Measurements from ENCODE around the gene UMAD1.
"Not testable (repeated sequence)": the region's sequence is repeated elsewhere in the genome, so short reads cannot be mapped to it uniquely, and the experiment has no call there.

Gene UMAD1

DNA sequence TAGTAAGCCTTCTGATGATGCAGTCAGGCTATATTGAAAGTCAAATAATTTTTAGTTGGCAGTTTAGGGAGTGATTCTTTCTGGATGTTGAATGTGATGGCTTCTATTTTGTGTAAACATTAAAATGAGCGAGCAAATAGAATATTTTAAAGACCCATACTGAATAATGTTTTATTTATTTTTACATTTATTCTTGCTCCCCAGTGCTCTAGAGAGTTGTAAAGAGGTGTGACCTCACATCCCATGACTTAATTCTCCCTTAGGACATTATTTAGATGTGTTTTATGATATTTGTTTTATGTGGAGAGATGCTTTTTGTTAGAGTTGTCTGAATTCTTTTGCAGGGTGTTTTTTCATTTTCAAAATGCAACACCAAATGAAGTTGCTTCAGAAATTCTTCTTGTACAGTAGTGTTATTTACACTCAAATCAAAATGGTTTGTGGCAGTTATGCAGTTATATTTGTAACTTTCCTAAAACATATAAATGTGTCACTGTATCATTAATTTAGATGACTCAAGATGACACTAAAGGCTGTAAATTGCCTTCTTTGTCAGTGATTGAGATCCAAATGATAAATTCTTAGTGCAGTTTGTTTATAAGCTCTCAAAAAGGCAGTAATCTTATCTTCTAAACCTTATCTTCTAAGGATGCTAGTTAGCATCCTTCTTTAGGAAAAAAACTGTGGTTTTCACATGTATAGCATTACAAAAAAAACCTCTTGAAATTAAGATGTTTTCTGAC is 12.4 kb downstream of the UMAD1 start:
- DNase-seq, result no peak

DNA sequence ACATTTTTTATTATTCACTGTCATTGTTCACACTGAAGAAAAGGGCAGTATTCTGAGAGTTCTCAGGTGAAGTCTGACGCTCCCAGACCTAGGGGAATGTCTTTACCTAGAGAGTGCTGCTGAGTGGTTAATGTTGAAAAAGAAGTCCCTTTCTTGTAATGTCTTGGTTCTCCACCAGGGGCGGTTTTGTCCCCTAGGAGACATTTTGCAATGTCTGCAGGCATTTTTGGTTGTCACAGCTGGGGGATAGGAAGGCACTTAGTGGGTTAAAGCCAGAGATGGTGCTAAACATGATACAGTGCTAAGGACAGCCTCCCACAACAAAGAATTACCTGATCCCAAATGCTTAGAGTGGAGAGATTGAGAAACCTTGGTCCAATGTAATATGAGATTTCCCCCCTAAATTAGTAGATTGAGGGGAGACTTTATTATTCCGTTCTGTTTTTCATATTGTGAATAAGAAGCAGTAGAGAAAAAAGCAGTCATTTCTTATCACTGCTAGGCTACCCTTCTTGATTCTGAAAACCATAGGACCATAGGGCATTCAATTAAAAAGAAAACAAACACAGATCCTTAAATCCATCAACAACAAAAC is 13.1 kb downstream of the UMAD1 start:
- no peak for DNase-seq

DNA sequence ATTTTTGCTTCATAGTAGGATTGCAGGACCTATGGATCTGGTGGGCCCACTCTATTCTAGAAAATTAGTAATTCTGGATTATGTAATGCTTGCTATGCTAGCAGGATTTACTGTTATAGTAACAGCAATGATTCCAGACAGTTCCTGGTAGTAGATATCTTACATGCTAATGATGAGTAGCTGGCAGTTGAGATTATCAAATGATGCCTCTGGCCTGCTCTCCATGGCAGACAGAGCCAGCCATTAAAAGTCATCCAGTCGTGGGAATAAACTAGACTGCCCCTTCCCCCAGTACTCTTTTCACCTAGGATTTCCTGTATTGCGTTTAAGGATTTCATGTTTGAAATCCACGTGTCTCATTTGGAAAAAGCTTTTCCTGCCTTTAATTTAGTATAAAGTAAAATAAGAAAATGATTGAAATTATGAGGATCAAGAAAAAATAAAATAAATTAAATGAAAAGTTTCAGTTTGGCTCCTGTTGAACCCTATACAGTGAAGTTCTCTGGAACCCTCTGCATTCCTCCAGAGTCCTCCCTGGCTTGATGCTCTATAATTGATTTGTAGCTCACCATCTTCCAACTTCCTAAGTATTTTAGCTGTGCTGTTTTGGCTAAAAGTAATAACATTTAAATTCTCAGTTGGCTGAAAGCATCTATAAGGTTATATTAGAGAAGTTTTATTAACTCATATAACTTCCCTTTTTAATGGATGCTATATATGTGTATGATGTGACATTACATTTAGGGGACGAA is 14.6 kb downstream of the UMAD1 start:
- DNase-seq, result no peak

DNA sequence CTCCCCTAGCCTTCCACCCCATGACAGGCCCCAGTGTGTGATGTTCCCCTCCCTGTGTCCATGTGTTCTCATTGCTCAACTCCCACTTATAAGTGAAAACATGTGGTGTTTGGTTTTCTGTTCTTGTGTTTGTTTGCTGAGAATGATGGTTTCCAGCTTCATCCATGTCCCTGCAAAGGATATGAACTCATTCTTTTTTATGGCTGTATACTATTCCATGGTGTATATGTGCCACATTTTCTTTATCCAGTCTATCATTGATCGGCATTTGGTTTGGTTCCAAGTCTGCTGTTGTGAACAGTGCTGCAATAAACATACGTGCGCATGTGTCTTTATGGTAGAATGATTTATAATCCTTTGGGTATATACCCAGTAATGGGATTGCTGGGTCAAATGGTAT is 15.9 kb downstream of the UMAD1 start:
- not testable (repeated sequence) for DNase-seq

DNA sequence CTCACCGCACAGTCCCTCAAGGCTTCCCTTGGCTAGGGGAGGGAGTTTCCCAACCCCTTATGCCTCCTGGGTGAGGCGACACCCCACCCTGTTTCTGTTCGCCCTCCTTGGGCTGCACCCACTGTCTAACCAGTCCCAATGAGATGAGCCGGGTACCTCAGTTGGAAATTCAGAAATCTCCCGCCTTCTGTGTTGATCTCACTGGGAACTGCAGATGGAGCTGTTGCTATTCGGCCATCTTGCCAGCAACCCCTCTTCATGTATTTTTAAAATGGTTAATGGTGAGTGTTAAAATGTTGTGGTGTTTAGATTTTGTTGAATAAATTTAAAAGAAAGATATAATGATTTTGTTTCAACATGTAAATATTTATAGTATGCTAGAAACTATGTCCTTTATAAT is 22.0 kb downstream of the UMAD1 start:
- DNase-seq, result no peak

DNA sequence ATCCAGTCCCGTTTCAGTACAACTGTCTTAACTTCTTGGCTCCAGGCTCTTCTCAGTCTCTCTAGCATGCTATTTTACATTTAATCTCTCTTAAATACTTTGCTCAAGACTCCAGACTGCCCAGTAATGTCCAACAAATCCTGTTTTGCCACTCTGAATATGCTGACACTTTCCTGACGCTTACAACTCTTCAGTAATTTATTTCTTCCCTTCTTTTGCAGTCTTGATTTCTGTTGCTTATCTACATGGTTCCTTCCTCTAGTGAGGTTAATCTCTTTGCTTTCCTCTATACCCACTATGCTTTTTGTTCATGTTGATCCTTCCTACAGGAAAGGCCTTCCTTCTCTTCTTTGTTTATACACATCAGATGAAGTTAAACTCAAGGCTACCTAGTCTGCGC is 23.7 kb downstream of the UMAD1 start:
- DNase-seq, result no peak

DNA sequence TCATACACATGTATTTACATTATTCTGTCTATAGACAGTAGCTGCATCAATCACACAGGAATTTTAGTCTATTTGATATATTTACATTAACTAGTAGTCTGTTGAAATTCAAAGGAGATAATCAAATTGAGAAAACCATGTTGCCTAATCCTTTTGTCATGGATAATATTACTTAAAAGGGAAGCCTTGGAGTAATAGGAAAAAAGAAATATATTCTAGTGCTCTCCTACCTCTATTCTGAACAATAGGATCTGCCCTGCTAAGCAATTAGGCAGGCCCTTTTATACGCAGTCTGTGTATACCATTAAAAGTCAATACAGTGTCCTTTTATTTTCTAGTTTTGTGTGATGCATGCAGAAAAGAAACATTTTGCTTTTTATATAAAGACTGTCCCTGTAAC is 24.5 kb downstream of the UMAD1 start:
- DNase-seq, result no peak

DNA sequence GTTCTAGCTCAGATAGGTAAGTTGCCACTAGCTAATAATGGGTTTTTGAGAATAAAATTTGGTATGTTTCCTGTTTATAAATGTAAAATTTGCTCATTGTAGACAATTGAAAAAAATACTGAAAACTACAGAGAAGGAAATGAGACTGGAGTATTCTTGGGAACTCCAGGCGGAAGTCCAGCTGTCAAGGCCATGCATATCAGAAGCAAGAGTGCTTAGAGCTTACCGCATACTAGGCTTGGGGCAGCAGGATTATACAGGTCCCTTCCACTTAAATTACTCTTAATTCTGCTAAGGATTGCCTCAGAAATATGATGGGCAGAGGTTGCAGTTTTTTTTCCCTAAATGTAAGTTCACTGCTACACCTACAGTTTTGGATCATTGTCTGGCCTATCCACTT is 26.6 kb downstream of the UMAD1 start:
- DNase-seq, result no peak

DNA sequence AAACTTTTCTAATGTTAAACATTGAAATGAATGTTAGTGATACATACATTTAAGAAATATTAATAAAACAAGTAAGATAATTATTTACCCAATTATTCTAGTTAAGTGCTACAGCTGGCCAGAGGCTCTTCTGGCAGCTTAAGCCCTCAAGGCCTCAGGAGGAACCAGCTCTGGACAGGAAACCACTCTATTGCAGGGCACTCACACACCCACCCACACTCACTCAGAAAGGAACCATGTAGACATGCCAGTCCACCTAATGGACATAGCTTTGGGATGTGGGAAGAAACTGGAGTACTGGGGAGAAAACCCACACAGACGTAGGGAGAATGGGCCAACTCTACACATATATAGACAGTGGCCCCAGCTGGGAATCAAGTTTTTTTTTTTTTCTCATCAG is 28.2 kb downstream of the UMAD1 start:
- no peak for DNase-seq

DNA sequence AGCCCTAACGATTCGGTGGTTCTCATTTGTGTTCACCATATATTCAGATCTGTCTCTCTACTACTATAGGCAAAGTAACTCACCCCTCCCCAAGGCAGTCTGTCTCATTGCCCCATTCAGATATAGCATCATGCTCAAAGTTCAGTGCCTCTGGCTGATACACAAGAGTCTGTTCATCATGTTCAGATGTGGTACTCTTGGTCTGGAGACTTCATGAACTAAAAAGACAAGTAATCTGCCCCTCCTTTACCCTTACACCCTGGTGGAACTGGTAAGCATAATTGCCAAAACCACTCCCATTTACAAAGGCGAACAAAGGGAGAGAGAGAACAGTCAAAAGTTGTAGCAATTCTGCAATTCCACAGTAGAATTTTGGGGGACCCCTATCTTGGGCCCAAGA is 29.9 kb downstream of the UMAD1 start:
- DNase-seq, result no peak

DNA sequence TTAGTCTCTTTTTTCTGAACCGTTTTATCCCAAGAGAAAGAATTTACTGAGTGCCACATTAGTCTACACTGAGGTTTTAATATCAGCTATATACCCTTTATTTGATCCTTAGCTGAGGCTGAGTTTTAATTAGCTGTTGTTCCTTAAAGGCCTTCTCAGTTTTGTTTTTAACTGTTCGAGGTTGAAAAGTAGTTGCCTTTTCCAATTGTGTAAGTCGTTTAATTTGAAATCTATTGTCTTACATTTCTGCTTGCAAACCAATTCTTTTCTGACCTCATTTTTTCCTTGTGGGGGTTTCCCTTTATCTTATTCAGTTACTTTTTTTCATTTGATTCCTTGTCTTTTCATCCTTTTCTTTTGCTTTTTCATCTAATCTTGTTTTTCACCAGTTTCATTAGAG is 30.8 kb downstream of the UMAD1 start:
- DNase-seq, result no peak

DNA sequence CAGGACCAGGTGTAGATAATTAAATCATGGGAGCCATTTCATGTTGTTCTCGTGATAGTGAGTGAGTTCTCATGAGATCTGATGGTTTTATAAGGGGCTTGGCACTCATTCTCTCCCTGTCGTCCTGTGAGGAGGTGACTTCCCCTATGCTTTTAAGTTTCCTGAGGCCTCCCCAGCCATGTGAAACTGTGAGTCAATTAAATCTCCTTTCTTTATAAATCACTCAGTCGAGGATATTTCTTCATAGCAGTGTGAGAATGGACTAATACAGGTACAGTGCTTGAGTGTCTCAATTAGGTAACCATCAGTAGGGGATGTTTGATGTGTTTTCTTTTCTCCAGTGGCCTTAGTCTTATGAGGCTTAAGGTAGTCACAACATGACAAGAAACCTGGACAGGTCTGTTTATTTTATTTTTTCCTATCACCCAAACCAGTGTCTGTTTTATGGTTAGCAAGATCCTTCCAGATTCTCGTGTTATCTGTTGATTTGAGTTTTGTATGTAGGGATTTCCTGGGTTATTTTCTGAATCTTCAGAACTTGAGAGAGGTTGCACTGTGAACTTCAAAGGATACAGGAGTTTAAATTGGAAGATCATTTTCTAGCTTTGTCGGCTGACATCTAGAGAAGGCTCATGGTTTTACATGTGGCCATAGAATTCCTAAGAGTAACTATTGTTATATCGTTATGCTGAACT is 32.1 kb downstream of the UMAD1 start:
- no peak for DNase-seq

DNA sequence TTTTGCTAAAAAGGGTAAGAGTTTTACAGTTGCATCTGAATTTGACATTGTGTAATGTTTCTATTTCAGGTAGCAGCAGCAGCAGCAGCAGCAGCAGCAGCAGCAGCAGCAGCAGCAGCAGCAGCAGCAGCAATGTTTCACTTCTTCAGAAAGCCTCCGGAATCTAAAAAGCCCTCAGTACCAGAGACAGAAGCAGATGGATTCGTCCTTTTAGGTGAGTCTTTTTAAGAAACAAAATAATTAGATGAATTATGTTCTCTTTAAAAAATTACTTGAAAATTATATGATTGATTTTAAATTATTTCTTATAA is 32.6 kb downstream of the UMAD1 start:
- DNase-seq, result no peak

DNA sequence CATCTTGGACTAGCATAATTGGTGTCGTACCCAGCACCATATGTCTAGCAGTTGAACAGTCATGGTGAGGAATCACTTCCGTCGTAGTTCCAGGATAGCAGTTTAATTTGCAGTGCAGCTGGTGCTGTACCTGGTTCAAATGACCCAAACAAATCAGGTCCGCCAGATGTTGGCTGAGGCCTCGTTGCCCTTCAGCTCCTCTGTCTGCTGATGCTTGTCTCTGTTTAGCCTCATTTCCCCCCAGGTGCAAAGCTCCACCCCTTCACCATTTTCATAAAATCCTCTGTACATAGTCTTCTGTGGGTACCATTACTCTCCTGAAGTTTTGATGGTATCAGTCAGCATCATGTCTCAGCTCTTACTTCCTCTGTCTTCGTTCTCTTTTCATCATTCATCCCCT is 35.1 kb downstream of the UMAD1 start:
- no peak for DNase-seq

DNA sequence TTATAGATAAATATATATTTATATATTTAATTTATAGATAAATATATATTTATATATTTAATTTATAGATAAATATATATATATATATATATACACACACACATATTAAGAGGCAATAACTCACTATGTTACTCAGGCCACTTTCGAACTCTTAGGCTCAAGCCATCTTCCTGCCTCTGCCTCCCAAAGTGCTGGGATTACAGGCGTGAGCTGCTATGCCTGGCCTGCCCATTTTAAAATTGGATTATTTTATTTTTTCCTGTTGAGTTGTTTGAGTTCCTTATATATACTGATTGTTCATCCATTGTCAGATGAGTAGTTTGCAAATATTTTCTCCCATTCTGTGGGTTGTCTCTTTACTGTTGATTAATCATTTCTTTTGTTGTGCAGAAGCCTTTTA is 39.1 kb downstream of the UMAD1 start:
- not testable (repeated sequence) for DNase-seq

DNA sequence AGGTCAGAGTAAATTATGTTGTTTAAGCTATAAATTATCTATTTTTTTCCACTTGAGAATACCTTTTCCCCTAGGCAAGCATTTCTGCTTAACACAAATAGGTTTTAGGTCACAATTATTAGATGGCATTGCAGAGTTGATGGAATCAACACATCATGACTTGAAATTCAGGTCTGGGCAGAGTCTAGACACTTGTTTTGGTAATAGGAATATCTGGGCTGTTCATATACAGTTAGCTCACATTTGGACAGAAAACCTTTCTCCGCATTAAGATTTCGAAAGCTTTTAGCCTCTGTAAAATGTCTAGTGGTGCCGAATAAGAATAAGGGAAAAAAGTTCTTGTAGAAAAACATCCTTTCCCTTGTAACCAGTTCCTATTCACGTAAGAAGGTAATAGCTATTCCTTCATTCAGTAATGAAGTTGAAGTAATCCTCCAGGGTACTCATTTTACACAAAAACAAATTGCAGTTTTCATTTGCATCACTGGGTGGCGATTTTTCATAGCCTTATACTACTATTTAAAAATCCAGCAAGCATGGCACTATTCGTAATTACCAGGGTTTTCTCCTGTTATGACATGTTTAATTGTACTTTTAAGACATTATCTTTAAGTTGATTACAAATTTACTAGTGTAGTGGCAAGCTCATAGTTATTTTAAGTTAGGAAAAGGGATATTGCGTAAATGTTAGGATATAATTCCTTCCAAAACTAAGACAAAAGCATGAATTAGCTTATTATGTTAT is 40.8 kb downstream of the UMAD1 start:
- no peak for DNase-seq

DNA sequence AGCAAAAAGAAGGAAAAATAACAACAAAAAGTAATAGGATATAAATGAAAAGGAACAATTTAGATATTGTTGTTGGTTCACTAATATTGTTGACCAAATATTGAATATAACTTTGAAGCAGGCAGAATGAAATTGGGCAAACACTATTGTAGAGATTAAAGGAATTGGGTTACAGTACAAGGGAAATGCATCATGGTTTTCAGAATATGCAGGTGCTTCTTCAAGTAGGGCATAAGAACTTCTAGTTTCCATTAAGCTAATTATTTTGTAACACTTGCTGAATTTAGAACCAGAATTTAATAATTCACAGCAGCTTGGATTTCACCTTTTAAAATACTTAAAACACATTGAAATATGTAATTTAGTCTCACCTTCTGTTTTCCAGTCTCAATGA is 41.4 kb downstream of the UMAD1 start:
- no peak for DNase-seq

DNA sequence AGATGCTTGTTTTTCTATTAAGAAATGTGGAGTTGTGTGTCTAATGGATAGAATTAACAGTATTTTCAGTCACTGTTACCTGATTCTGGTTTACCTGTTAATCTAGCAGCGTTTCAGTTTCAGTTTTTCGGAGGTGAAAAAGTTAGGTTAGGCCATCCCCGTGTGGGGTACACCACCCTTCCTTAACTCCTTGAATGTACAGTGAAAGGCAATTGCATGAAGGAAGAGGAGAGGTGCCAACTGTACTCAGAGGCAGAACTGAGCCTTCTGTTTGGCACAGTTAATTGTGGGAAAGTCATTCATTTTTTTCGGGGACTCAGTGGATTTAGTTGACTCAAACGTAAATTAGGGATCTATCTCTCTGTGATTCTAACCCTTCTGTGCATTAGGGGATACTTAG is 42.3 kb downstream of the UMAD1 start:
- DNase-seq, result no peak

DNA sequence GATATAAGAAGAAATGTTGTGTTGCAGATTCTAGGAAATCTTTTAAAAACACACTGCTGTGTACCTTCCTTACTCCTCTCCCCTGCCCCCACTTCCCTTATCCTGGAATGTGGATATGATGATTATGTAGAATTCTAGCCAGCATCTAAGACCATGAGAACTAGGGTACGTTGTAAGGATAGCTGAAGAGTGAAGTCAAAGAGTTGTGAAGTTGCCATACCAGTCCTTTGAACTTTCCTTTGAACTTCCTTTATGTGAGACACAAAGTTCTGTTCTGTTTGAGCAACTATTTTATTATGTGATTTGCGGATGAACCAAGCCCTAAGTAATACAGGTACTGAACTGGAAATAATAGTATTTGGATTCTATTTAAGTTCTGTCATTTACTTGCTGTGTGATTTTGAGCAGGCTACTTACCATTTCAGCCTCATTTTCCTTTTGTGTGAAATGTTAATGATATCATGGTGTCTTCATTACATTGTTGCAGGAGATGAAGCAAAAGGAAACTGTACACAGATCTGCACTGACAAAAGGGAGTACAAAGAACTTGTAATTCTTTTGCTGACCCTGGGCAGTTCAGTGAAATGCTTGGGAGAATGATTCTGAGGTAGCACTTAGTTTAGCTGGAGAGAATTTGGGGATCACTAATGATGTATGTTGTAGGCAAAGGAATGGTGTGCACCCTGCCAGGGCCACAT is 46.4 kb downstream of the UMAD1 start:
- DNase-seq, result no peak

DNA sequence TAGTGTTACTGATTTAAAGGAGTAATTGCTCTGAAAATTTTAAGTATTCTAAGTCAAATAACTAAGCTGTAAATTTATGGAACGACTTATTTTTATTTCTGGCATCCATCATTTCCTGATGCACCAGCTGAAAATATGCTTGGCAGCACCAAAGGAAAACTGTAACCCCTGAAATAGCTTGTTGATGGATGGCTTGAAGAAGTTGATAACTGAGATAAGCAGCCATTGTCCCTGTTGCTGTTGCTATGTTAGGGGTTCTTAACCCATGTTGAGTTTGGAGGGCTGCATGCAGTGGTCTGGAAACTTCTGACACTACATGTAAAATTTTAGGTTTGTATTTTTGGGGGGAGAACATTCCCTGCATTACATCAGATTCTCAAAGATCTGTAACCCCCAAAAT is 47.2 kb downstream of the UMAD1 start:
- DNase-seq, result no peak

DNA sequence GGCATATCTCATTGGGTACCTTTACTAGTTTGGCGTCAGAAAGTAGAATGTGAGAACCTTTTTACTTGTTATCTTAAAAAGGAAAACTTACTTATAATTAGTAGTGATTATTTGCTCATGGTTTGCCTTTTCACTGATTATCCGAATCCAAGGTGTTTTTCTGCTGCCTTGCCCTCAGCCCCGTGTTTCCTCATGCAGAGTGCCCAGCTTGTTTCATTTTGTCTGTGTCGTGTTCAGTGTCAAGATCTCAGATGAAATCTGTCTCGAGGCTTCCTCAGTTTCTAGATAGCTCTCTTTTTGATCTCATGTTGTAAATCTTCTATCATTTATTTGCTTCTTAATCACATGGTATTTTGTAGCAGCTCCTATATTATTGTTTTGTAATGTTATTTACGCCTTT is 47.8 kb downstream of the UMAD1 start:
- no peak for DNase-seq

DNA sequence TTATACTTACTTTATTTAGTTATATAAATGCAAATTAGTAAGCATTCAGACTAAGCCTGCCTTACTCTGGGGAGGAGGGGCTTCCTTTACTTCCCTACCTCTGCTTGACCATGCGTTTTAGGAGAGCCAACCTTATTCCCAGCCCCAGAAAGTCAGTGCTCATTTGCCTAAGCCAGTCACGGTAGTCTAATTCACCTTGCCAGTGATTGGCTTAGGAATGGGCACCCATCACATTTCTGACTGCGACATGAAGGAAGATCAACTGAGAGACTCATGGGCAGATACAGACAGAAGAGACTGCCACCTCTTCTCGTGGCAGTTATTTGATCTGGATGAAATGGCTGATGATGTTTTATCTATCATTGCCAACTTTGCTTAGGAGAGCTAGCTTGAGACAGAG is 48.4 kb downstream of the UMAD1 start:
- no peak for DNase-seq

DNA sequence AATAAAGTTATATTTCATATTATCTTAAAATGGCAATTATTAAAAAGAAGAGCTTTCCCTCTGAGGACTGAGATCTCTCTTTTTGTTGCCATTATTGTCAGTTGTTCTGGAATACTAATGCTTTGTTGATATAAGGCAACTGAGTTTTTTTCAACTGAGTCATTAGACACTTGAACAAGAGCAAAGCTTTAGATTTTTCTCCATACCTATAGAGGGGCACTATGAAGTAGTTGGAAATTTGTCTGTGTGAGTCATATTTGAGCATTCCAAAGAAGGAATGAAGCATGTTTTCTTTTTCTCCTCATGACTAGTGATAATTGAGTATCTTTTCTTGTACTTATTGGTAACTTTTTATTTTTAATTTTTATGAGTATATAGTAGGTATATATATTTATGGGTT is 53.3 kb downstream of the UMAD1 start:
- no peak for DNase-seq
